ENCODE data around the gene CDC6.

Gene CDC6

DNA sequence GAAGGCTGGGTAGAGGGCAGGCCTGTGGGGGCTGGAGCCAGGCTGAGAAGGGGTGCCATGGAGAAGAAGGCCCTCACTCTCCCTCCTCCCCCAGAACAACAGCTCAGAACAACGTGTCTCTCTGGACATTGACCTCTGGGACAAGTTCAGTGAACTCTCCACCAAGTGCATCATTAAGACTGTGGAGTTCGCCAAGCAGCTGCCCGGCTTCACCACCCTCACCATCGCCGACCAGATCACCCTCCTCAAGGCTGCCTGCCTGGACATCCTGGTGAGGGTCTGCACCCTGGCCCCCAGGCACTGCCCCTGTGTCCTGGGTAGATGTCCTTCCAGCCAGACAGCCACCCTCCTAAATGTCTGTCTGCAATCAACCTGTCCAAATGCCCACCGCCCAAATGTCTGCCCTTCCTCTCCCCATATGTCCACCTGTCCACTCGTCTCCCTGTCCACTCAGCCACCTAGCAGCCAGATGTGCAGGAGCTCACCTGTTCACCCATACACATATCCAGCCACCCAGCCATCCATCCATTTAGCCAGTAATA, 64.6 kb downstream of the CDC6 start:
- H3K9me3 ChIP-seq (ENCODE audit: control insufficient read depth, insufficient read depth, low read length) = no peaks in the 10 kb centered on the region
- peaks cover 34% of the 10 kb centered on the region for H3K4me1 ChIP-seq (ENCODE audit: control insufficient read depth, insufficient read depth, low read length)
- peaks cover 25% of the 10 kb centered on the region for H3K27me3 ChIP-seq (ENCODE audit: control insufficient read depth, insufficient read depth, low read length)
- H3K9ac ChIP-seq (ENCODE audit: low read depth, low read length) = no peak overlapping the region
- H3K27ac ChIP-seq (ENCODE audit: low read depth, low read length) = no peak overlapping the region
- peaks cover 22% of the 10 kb centered on the region for H3K36me3 ChIP-seq (ENCODE audit: control insufficient read depth, insufficient read depth, low read length)
- H3K4me3 ChIP-seq (ENCODE audit: low read depth, low read length) = no peak overlapping the region

DNA sequence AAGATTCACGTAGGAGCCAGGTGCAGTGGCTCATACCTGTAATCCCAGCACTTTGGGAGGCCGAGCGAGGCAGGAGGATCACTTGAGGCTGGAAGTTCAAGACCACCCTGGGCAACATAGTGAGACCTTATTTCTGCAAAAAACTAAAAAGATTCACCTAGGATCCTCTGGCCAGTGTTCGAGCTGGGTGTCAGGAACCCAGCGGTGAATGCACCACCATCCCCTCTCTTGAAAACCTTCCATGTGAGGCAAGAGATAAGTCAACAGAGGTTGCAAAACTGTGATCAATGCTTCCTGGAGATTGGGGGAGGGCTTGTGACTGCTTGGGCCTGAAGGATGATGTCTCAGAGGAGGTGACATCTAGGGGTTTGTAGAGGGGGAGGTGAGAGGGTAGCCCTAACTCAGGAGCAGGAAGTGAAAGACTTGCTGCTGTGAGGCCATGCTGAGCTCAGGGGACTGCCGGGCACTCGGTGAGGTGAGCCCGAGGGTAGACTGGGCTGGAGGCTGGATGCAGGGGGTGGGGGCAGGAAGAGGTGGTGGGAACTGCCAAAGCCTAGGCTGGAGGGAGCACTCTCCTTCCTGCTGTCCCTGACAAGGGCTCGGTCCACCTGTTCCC, 65.2 kb downstream of the CDC6 start:
- peaks cover 29% of the 10 kb centered on the region for H3K4me1 ChIP-seq (ENCODE audit: control insufficient read depth, insufficient read depth, low read length)
- peaks cover 22% of the 10 kb centered on the region for H3K36me3 ChIP-seq (ENCODE audit: control insufficient read depth, insufficient read depth, low read length)
- no peak overlapping the region for H3K4me3 ChIP-seq (ENCODE audit: low read depth, low read length)
- peaks cover 21% of the 10 kb centered on the region for H3K27me3 ChIP-seq (ENCODE audit: control insufficient read depth, insufficient read depth, low read length)
- H3K27ac ChIP-seq (ENCODE audit: low read depth, low read length) = no peak overlapping the region
- no peaks in the 10 kb centered on the region for H3K9me3 ChIP-seq (ENCODE audit: control insufficient read depth, insufficient read depth, low read length)
- no peak overlapping the region for H3K9ac ChIP-seq (ENCODE audit: low read depth, low read length)
